Measurements from ENCODE around the gene CAPN10. TPM values are rescaled to one million over a fixed set of nuclear protein-coding genes. Genes with fewer than 3 reads are reported as not detected.
"Not testable (repeated sequence)": the region's sequence is repeated elsewhere in the genome, so short reads cannot be mapped to it uniquely, and the experiment has no call there.

Gene CAPN10
- total RNA-seq, 1 experiment from 2014 or later, result 31.2 TPM

GRCh38 chr2:240601061-240601830, 14.7 kb downstream of the CAPN10 start:
- DNase-seq (ENCODE audit: low read depth), result no peak

GRCh38 chr2:240601831-240602160, 15.3 kb downstream of the CAPN10 start:
- DNase-seq (ENCODE audit: low read depth), result no peak

DNA sequence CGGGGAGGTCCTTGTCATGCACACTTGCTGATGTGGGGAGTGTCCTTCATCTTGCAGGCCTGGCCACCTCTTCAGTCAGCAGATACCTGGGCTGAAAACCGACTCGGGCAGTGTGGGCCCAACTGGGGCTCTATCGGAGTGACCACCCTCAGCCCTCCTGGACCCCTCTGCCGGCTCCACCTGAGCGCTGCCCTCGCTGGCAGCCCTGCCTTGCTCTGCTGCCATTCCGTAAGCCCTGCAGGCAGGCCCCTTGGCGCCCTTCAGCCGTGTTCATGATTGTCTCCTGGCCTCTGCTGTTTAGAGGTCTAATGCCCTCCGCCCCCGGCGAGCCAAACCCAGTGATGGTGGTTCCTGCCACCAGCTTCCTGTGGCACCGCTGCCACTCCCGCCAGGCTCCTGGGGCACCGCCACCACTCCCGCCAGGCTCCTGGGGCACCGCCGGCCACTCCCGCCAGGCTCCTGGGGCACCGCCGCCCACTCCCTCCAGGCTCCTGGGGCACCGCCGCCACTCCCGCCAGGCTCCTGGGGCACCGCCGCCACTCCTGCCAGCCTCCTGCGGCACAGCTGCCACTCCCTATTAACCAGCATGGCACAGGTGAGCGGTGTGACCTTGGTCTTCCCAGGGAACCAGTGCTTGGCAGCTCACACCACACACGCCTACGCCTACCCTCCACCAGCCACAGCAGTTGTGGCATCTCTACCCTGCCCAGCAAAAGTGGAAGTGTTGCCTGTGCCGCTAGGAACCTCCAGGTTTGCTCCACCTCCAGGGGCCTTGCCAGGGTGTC, 15.9 kb downstream of the CAPN10 start:
- no peak for DNase-seq (ENCODE audit: low read depth)

- no peak for DNase-seq (ENCODE audit: low read depth)
Measured at GRCh38 chr2:240603081-240603835, 16.7 kb downstream of the CAPN10 start.

DNA sequence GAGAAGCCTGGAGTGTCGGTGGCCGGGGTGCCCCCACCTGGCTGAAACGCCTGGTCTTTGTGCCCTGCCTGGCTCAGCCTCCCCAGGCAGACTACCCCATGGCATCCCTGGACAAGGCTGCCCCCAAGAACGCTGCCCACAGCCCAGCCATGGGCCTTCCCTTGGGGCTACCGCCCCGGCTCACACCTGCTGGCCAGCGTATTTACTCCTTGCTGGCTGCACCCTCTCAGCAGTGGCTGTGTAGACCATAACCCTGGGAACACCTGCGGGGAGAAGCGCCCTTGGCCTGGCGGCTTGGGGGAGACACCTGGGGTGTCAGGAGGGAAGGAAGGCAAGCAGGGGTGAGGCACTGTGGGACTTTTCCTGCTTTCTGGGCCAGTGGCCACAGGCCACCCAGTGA, 17.3 kb downstream of the CAPN10 start:
- no peak for DNase-seq (ENCODE audit: low read depth)

GRCh38 chr2:240604291-240604938, 17.9 kb downstream of the CAPN10 start:
- peak; percentile 32 for DNase-seq (ENCODE audit: low read depth)

DNA sequence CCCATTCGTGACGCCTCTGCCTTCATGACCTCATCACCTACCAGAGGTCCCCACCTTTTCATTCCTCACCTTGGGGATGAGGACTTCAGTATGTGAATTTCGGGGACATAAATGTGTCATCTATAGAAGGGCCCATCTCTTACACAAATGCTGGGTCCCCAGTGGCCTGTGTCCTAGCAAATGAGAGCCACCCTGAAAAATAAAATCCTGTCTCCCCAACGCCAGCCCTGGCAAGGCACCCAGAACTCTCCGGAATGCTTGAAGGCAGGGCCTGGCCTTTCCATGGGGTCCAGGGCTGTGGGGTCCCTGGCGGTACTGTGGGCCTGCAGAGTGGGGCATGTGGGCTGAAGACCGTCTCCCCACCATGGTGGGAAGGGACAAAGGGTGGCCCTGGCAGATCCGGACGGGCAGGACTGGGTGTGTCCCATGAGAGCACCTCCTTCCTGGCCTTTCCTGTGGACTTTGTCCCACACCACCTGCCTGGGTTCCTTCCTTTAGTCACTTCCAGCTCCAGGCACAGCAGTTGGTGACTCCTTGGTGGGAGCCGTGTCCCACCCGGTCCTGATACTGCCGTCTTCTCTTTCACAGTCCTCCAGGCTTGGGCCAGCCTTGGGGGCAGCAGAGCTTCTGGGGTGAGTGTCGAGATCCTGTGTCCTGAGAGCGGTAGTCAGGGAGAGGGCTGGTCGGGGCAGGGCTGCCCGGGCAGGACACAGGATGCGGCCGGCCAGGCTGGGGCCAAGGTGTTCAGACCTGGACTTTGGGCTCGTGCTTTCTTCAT, 18.6 kb downstream of the CAPN10 start:
- no peak for DNase-seq (ENCODE audit: low read depth)

- no peak for DNase-seq (ENCODE audit: low read depth)
Measured at GRCh38 chr2:240605867-240606743, 19.6 kb downstream of the CAPN10 start.

DNA sequence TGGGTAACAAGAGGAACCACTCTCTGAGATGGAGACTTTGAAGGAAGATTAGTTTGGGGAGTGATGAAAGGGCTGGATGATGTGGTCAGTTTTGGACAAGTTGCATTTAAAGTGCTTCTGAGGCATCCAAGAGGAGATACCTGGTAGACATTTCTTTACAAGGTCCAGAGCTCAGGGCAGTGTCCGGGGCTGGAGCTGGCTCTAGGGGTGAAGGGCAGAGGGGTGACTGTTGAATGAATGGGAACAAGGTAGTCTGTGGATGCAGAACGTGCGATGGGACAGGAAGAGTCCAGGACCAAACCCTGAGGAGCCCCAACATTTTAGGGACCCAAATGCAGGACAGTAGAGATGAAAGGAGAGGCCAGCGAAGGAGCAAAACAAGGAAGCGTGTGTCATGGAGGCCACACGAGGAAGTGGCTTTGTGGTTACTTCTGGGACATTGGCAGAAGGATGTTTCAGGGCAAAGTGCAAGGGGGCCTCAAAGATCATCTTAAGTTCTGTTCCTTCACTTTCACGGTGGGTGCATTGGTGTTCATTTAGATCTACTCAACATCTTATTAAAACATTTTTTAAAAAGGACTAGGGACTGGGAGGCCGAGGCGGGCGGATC, 25.2 kb downstream of the CAPN10 start:
- no peak for DNase-seq (ENCODE audit: low read depth)

- no peak for DNase-seq (ENCODE audit: low read depth)
Measured at GRCh38 chr2:240613781-240614180, 27.2 kb downstream of the CAPN10 start.

- DNase-seq (ENCODE audit: low read depth), result no peak
Measured at GRCh38 chr2:240614391-240614790, 27.9 kb downstream of the CAPN10 start.

GRCh38 chr2:240615396-240615795, 28.9 kb downstream of the CAPN10 start:
- no peak for DNase-seq (ENCODE audit: low read depth)

- no peak for DNase-seq (ENCODE audit: low read depth)
Measured at GRCh38 chr2:240615820-240616547, 29.4 kb downstream of the CAPN10 start.

GRCh38 chr2:240616860-240617666, 30.5 kb downstream of the CAPN10 start:
- not testable (repeated sequence) for DNase-seq (ENCODE audit: low read depth)

GRCh38 chr2:240618776-240619175, 32.2 kb downstream of the CAPN10 start:
- no peak for DNase-seq (ENCODE audit: low read depth)

GRCh38 chr2:240619506-240620148, 33.1 kb downstream of the CAPN10 start:
- no peak for DNase-seq (ENCODE audit: low read depth)

- no peak for DNase-seq (ENCODE audit: low read depth)
Measured at GRCh38 chr2:240620149-240620731, 33.7 kb downstream of the CAPN10 start.

Measured in HT1080 (cell line).